Breast epithelium (tissue), 3 donors: ENCODE data around the gene HDDC3.

Experiments
- CTCF ChIP-seq, 3 donors: fragments of 450-650 bp; IDR thresholded peaks; one replicate each; pipeline ENCODE4 v1.5.1; 2016 to 2017; ENCODE audit warnings: antibody characterized with exemption in 3 of 3, mild to moderate bottlenecking in 3 of 3, moderate library complexity in 3 of 3
- POLR2A ChIP-seq: fragments of 450-650 bp; IDR thresholded peaks from one replicate; pipeline ENCODE4 v1.6.1; 2016; ENCODE audit warnings: antibody characterized with exemption, mild to moderate bottlenecking, moderate library complexity
- POLR2AphosphoS5 ChIP-seq, 3 donors: sonication (generic); formaldehyde crosslinking; IDR thresholded peaks; one replicate each; pipeline ENCODE4 v1.6.1; 2017; ENCODE audit warnings: antibody characterized with exemption in 3 of 3

- TF ChIP-seq POLR2A (no peak), CTCF (IDR thresholded peaks at IDR 0.05) (no peak), POLR2AphosphoS5 (IDR thresholded peaks at IDR 0.05) (no peak)
Measured at GRCh38 chr15:90909976-90910375, 22.4 kb downstream of the HDDC3 start.
